HG03060 (cell line): Measurements from ENCODE around the gene IBTK.

Source experiments
- ATAC-seq: cut with Tn5 transposase; IDR thresholded peaks from one replicate; pipeline ENCODE4 v1.9.1; 2021; ENCODE audit warnings: low read depth, moderate number of reproducible peaks; ENCODE audit not compliant: unreplicated experiment

The IBTK gene

DNA sequence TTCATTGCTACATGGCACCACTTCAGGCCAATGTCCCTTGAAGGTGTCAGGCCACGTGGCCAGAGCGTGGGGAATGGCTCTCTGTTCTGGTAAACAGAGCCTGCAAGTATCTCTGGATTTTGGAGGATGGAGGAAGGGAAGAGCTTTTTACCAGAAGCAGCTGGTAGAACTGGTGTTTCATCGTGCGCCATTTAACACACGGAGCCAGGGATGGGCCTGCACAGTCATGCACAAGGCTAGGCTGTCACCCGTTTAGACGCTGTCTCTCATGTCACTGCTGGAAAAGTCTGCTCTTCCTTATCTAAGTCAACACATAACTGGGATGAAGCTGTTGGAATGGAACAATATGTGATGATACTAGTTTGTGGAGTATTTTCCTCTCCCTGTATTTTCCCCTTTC lies 123.9 kb downstream of the IBTK start:
- ATAC-seq: no peak
